ENCODE data around the gene EFNB2.

DNA sequence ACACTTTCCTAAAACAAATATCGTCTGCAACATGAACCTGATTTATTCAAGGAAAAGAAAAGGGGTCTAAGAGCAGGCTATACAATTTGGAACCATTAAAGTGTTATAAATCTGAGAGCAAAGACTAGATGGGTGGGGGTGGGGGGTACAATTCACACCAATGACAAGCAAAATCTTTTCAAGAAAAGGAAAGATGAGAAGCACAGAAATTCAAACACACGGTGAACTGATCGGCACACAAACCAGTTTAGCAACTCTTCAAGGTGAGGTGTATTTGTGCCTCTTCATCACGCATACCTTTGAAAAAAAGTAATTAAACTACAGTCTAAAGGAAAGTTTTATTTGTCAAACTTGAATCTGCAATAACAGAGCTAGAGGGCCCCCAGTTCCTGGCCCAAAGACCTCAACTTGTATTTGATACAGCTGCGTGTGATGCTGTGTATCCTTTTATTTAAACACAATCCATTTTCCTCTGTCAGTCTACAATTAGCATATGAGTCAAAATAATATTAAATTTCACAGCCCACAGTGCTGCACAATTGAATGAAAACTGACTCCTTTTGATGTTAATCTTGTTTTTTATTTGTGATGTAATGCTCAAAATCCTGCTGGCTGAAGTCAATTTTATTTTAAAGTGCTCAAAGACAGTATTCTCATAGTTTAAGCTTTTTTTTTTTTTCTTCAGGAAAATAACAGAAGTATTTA, 14.2 kb downstream of the EFNB2 start:
- TF ChIP-seq POLR2A (IDR thresholded peaks at IDR 0.05; ENCODE audit: low read depth, low read length) (no peak), TAF1 (IDR thresholded peaks at IDR 0.05; ENCODE audit: low read depth, low read length) (no peak), SPI1 (IDR thresholded peaks at IDR 0.05; ENCODE audit: low read depth, low read length) (no peak), PAX5 (IDR thresholded peaks at IDR 0.05; ENCODE audit: insufficient read depth, low read length, severe bottlenecking) (no peak), POLR2AphosphoS5 (IDR thresholded peaks at IDR 0.05; ENCODE audit: low read depth, low read length) (no peak), POU2F2 (IDR thresholded peaks at IDR 0.05; ENCODE audit: low read depth, low read length) (no peak)
